Mammary epithelial cell (primary cell): ENCODE data around the gene BRINP1.

Experiments
- EZH2 ChIP-seq: IDR thresholded peaks from 2 replicates; pipeline ENCODE4 v1.6.1; 2012; ENCODE audit warnings: low read length, inconsistent platforms, borderline replicate concordance
- TF ChIP-seq, protein P1 (sequence below), 2 donors: IDR thresholded peaks in 1 of 2; conservative IDR thresholded peaks in 1 of 2; 2 replicates each; pipeline ENCODE4 v1.5.1; 2011 to 2012; ENCODE audit warnings: inconsistent platforms in 2 of 2, low read length in 2 of 2, mild to moderate bottlenecking in 2 of 2, control low read depth in 1 of 2, low read depth in 1 of 2; ENCODE audit not compliant: insufficient read depth in 1 of 2; ENCODE audit errors: extremely low read depth in 1 of 2

DNA sequence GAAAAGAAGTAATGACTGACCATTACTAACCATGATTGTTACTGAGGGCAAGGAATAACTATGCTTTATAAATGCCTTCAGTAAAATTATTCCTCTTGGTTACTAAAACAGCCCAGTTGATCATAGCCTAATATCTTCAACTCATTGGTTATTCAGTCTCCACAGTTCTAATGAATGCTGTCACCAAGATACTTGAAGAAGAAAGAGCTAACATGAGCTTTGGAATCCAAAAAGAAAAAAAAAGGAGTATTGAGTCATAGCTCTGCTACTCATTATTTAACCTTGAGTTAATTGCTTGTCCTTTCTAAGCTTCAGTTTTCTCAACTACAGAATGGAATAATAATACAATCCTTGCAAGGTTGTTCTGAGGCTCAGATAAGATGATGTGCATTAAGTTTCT lies 187.7 kb downstream of the BRINP1 start:
- no peak for TF ChIP-seq EZH2
- TF ChIP-seq, protein P1, sequence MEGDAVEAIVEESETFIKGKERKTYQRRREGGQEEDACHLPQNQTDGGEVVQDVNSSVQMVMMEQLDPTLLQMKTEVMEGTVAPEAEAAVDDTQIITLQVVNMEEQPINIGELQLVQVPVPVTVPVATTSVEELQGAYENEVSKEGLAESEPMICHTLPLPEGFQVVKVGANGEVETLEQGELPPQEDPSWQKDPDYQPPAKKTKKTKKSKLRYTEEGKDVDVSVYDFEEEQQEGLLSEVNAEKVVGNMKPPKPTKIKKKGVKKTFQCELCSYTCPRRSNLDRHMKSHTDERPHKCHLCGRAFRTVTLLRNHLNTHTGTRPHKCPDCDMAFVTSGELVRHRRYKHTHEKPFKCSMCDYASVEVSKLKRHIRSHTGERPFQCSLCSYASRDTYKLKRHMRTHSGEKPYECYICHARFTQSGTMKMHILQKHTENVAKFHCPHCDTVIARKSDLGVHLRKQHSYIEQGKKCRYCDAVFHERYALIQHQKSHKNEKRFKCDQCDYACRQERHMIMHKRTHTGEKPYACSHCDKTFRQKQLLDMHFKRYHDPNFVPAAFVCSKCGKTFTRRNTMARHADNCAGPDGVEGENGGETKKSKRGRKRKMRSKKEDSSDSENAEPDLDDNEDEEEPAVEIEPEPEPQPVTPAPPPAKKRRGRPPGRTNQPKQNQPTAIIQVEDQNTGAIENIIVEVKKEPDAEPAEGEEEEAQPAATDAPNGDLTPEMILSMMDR (conservative IDR thresholded peaks at IDR 0.05 in 1 of 2, IDR thresholded peaks at IDR 0.05 in 1 of 2; ENCODE audit: extremely low read depth in 1 of 2, insufficient read depth in 1 of 2, low read depth in 1 of 2, low read length in 2 of 2) = no peak
